Measurements from ENCODE around the gene KDM3B.
"Not testable (repeated sequence)": the region's sequence is repeated elsewhere in the genome, so short reads cannot be mapped to it uniquely, and the experiment has no call there.

Gene KDM3B, protein sequence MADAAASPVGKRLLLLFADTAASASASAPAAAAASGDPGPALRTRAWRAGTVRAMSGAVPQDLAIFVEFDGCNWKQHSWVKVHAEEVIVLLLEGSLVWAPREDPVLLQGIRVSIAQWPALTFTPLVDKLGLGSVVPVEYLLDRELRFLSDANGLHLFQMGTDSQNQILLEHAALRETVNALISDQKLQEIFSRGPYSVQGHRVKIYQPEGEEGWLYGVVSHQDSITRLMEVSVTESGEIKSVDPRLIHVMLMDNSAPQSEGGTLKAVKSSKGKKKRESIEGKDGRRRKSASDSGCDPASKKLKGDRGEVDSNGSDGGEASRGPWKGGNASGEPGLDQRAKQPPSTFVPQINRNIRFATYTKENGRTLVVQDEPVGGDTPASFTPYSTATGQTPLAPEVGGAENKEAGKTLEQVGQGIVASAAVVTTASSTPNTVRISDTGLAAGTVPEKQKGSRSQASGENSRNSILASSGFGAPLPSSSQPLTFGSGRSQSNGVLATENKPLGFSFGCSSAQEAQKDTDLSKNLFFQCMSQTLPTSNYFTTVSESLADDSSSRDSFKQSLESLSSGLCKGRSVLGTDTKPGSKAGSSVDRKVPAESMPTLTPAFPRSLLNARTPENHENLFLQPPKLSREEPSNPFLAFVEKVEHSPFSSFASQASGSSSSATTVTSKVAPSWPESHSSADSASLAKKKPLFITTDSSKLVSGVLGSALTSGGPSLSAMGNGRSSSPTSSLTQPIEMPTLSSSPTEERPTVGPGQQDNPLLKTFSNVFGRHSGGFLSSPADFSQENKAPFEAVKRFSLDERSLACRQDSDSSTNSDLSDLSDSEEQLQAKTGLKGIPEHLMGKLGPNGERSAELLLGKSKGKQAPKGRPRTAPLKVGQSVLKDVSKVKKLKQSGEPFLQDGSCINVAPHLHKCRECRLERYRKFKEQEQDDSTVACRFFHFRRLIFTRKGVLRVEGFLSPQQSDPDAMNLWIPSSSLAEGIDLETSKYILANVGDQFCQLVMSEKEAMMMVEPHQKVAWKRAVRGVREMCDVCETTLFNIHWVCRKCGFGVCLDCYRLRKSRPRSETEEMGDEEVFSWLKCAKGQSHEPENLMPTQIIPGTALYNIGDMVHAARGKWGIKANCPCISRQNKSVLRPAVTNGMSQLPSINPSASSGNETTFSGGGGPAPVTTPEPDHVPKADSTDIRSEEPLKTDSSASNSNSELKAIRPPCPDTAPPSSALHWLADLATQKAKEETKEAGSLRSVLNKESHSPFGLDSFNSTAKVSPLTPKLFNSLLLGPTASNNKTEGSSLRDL (N-terminal part only)
- 106 to 227 (median 200) reads per million in 9 experiments for total RNA-seq

DNA sequence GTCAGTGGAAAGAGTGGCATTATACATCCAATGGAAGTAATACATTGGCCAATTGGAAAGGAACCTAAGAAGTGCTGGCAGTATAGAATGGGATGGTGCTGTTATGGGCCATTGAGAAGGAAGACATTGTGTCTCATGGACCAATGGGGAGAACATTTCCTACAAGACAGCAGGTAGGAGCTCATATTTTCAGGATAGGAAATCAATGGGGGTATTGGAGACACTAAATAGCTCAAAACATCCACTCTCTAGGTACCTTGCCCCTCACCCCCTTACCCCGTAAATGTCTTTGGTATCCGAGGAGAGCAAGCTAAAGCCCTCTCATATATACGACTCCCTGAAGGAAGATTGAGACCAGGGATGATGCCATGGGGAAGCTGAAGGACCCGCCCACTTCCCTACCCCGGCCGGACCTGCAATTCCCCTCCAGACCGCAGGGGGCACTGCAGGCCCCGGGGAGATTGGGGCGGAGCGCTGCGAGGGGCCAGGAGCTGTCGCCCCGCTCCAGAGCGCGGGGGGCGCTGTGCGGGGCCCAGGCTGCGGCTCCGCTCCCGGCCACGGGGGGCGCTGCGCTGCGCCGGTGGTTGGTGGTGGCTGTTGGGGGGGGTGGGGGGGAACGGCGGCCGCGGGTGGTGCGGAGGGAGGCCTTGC, at the start of gene KDM3B:
Gene KDM3B (plus strand): TSS at position 615 of the 651 bp plus-strand sequence. CDS start 111 bp downstream, outside the sequence.
- Mint-ChIP-seq H3K36me3 (ENCODE audit: insufficient read depth) (peaks cover 34% of the 10 kb centered on the region), H3K27me3 (no peaks in the 10 kb centered on the region), H3K4me3 (peak within 1 kb of the TSS; percentile 95 to 99), H3K4me1 (ENCODE audit: low read depth in 2 of 2) (peaks cover 29 to 36% of the 10 kb centered on the region in 2 donors), H3K27ac (peak within 1 kb of the TSS; percentile 94 to 97), H3K9me3 (peaks cover 0 to 2% of the 10 kb centered on the region in 2 donors)
- ATAC-seq (replicated peaks) (peak; percentile 83), DNase-seq (peak; percentile 92 to 99 (median 97))

DNA sequence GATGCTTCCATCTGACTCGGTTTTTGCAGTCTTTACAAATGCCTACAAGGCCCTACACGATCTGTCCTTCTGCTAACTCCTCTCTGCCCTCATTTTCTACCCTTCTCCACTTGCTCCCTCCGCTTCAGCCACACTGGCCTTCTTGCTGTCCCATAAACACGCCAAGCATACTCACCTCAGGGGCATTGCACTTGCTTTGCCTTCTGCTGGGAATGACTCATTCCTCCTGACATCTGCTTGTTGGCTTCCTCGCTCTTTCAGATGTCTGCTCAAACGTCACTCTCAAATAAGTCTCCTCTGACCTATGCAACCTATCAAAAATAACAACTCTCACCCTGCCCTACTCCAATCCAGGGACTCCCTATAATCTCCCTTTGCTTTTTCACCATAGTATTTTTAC, 49.1 kb upstream of the KDM3B start:
- H3K27me3 Mint-ChIP-seq = no peaks in the 10 kb centered on the region
- DNase-seq (no peak), ATAC-seq (replicated peaks) (no peak)
- no peak overlapping the region for H3K4me3 Mint-ChIP-seq
- H3K4me1 Mint-ChIP-seq (ENCODE audit: low read depth in 2 of 2) = peaks cover 0 to 2% of the 10 kb centered on the region in 2 donors
- peak overlapping the region in 1 of 2 donors; percentile 11 for H3K27ac Mint-ChIP-seq
- no peaks in the 10 kb centered on the region for H3K36me3 Mint-ChIP-seq (ENCODE audit: insufficient read depth)
- no peaks in the 10 kb centered on the region for H3K9me3 Mint-ChIP-seq

DNA sequence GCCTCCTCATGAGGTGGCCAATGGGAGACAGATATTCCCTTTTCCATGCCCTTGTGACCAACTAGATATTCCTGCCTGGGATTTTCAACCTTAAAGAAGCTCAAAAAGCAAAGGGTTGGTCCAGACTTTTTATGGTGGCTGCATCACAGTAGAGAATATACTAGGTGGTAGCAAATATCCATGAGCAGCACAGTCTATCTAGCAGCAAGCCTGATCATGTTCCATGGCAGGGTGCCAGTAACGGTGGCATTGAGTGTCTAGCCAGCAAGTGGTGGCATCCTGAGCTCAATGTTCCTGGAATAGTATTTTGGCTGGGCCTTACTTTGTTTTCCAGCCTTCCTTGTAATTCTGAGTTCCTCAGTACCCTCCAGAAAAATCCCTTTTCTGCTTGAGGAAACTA, 46.7 kb upstream of the KDM3B start:
- ATAC-seq (replicated peaks) = no peak
- H3K36me3 Mint-ChIP-seq (ENCODE audit: insufficient read depth) = no peaks in the 10 kb centered on the region
- H3K27ac Mint-ChIP-seq = no peak overlapping the region
- H3K27me3 Mint-ChIP-seq = no peaks in the 10 kb centered on the region
- H3K4me1 Mint-ChIP-seq (ENCODE audit: low read depth in 2 of 2) = no peaks in the 10 kb centered on the region
- DNase-seq = no peak
- H3K9me3 Mint-ChIP-seq = no peaks in the 10 kb centered on the region
- H3K4me3 Mint-ChIP-seq = no peak overlapping the region

DNA sequence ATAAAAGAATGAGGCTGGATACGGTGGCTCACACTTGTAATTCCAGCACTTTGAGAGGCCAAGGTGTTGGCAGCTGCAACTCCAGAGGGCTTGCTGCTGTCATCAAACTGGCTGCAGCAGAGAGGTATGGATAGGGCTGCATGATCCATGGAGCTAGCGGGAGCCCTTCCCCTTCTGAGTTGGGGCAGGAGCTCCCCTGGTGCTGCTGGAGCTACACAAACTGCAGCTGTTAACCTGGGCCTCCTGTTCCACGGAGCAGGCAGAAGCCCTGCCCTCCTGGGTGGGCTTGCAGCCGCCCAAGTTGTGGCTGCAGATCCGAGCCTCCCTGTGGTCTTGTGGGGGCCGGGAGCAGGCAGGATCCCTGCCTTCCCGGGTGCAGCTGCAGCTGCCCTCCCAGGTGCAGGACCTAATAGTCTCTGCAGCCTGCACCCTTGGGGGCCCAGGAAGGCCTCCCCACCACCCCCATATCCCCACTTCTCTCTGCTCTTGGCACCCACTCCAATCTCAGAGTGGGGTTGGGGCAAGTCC, 36.7 kb upstream of the KDM3B start:
- peaks cover 1% of the 10 kb centered on the region for H3K36me3 Mint-ChIP-seq (ENCODE audit: insufficient read depth)
- no peaks in the 10 kb centered on the region for H3K9me3 Mint-ChIP-seq
- H3K27me3 Mint-ChIP-seq = no peaks in the 10 kb centered on the region
- ATAC-seq (replicated peaks) (no peak), DNase-seq (no peak)
- no peaks in the 10 kb centered on the region for H3K4me1 Mint-ChIP-seq (ENCODE audit: low read depth in 2 of 2)
- H3K27ac Mint-ChIP-seq = no peak overlapping the region
- H3K4me3 Mint-ChIP-seq = no peak overlapping the region

DNA sequence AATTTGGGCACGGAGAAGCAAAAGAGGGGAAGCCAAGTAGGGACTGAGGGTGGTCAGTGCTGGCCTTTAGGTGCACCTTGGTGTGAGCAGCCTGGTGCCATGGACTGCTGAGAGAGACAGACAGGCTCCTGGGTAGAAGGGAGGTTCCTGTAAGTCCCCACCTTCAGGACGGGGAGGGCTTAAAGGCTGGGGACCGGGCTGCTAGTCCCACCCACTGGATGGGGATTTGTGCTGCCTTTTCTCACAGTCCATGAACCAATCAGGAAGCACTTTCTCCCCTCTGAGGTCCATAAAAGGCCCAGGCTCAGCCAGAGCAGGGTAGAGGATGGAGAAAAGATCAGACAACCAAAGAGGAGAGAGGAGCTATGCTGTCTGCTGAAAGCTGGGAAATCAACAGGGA, 36.1 kb upstream of the KDM3B start:
- peaks cover 3% of the 10 kb centered on the region for H3K36me3 Mint-ChIP-seq (ENCODE audit: insufficient read depth)
- DNase-seq = no peak
- no peak for ATAC-seq (replicated peaks)
- H3K9me3 Mint-ChIP-seq = no peaks in the 10 kb centered on the region
- H3K4me1 Mint-ChIP-seq (ENCODE audit: low read depth in 2 of 2) = no peaks in the 10 kb centered on the region
- no peak overlapping the region for H3K4me3 Mint-ChIP-seq
- no peaks in the 10 kb centered on the region for H3K27me3 Mint-ChIP-seq
- H3K27ac Mint-ChIP-seq = no peak overlapping the region

DNA sequence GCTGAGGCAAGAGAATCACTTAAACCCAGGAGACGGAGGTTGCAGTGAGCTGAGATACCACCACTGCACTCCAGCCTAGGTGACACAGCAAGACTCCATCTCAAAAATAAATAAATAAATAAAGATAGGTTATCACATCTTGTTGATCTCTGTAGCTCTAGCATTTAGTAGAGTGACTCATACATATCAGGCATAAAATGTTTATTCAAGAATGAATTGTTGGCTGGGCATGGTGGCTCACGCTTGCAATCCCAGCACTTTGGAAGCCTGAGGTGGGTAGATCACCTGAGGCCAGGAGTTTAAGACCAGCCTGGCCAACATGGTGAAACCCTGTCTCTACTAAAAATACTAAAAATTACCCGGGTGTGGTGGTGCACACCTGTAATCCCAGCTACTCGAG, 34.3 kb upstream of the KDM3B start:
- not testable (repeated sequence) for H3K4me3 Mint-ChIP-seq; H3K36me3 Mint-ChIP-seq (ENCODE audit: insufficient read depth); ATAC-seq (replicated peaks); H3K27ac Mint-ChIP-seq; H3K9me3 Mint-ChIP-seq; H3K4me1 Mint-ChIP-seq (ENCODE audit: low read depth in 2 of 2); DNase-seq; H3K27me3 Mint-ChIP-seq

DNA sequence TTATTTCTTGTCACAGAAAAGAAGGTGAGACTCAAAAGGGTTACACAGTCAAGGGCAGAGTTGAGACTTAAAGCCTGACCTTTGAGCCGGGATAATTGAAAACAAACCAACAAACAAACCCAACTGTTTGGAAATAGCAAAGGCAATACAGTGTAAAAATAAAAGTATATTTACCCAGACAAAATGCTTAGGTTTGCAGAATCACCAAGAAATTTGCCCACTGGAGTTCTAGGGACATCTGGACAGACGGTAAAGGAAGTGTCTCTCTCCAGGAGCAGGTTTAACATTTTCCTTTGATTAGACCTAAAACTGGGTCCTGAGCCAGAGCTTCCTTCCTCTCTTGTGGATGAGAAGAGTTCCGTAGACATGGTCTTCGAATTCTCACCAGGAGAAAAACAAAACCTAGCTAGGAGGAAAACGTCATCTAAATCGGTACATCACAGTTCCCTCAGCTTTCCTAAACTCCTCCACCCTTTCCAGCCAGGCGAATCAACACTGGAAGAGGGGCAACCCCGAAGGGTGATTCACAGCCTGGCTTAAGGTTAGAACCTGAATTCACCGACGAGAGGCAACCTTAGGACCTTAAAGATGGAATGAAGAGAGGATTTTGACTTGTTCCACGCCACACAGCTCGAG, 21.6 kb upstream of the KDM3B start:
- peaks cover 8 to 11% of the 10 kb centered on the region in 2 donors for H3K4me1 Mint-ChIP-seq (ENCODE audit: low read depth in 2 of 2)
- no peak for ATAC-seq (replicated peaks)
- no peaks in the 10 kb centered on the region for H3K27me3 Mint-ChIP-seq
- H3K36me3 Mint-ChIP-seq (ENCODE audit: insufficient read depth) = peaks cover 9% of the 10 kb centered on the region
- H3K27ac Mint-ChIP-seq = peak overlapping the region; percentile 1 to 84
- peak overlapping the region; percentile 89 to 91 for H3K4me3 Mint-ChIP-seq
- H3K9me3 Mint-ChIP-seq = no peaks in the 10 kb centered on the region
- no peak for DNase-seq

DNA sequence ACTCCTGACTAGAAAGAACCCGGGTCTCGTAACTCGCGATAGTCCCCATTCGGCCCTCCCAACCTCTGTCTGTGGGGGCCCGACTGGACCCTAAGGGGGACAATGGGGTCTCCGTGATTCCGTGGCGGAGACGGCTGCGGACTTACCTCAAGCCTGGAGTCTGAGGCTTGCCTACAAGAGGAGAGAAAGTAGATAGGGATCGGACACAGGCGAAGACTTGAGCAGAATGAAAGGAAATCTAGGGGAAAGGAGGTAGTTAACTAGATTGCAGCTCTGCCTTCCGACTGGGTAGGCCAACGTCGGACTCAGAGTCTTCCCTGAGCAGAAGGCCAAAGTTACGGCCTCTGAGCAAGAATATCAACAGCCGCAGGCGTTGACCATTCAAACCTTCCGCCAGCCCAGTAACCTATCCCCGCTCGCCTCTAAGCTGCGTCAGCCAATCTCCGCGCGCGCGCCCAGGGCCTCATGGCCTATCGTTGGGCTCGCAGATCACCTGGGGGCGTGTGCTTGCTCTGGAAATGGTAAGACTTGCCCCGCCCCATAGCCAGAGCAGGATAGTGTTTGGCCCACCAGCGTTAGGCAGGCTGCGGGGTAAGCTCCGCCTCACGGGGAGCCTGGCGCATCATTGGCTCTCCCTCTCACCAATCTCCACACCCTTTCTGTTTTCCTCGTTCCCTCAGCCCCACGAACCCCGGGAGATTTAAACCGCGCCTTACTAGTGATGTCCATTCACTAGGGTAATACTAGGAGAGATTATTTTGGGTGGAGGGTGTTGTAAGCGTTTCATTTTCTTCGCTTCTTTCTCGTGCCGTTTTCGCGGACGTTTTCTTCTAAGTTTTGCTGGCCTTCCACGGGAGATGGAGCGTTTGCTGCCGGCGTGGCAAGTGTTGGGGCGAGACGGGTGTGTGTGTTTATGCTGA, 20.8 kb upstream of the KDM3B start, which contains the start of gene CDC25C:
Gene CDC25C (minus strand): TSS at position 356 of the 920 bp plus-strand sequence. CDS start 624 bp downstream, outside the sequence.
- Mint-ChIP-seq H3K36me3 (ENCODE audit: insufficient read depth) (peaks cover 9% of the 10 kb centered on the region), H3K4me3 (peak within 1 kb of the TSS; percentile 89 to 91), H3K4me1 (ENCODE audit: low read depth in 2 of 2) (peaks cover 10 to 12% of the 10 kb centered on the region in 2 donors), H3K27me3 (no peaks in the 10 kb centered on the region), H3K9me3 (no peaks in the 10 kb centered on the region), H3K27ac (peak within 1 kb of the TSS; percentile 1 to 84)
- ATAC-seq (replicated peaks) = peak; percentile 99
- peak; percentile 94 to 96 (median 94) for DNase-seq

DNA sequence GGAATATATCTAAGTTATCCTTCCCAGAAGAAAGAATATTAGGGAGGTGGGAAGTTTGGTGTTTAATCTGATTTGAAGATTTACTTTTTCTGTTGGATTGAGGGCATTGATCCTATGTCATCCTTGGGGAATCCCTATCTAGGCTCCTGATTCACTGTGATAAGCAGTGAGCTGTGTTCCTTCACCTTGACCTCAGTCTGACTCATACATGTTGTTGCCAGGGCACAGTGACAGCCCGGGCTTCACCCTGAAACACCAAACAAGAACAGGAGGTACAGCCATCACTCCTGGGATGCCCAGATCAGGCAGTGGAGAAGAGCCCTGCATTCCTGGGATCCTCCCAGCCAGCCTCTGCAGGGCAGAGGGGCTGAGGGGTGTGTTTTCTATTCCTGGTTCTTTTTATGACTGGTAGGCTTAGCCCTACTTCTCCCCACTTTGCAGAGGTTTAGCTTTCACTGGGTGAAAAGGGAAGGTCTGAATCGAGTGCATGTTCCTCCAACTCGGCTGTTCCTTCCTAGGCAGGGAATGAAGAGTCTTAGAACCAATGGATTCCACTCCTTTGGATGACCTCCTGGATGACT, 17.5 kb upstream of the KDM3B start:
- Mint-ChIP-seq H3K27me3 (no peaks in the 10 kb centered on the region), H3K27ac (no peak overlapping the region), H3K4me1 (ENCODE audit: low read depth in 2 of 2) (peaks cover 31% of the 10 kb centered on the region in 2 donors), H3K36me3 (ENCODE audit: insufficient read depth) (peaks cover 31% of the 10 kb centered on the region), H3K4me3 (no peak overlapping the region), H3K9me3 (no peaks in the 10 kb centered on the region)
- DNase-seq (no peak), ATAC-seq (replicated peaks) (no peak)

DNA sequence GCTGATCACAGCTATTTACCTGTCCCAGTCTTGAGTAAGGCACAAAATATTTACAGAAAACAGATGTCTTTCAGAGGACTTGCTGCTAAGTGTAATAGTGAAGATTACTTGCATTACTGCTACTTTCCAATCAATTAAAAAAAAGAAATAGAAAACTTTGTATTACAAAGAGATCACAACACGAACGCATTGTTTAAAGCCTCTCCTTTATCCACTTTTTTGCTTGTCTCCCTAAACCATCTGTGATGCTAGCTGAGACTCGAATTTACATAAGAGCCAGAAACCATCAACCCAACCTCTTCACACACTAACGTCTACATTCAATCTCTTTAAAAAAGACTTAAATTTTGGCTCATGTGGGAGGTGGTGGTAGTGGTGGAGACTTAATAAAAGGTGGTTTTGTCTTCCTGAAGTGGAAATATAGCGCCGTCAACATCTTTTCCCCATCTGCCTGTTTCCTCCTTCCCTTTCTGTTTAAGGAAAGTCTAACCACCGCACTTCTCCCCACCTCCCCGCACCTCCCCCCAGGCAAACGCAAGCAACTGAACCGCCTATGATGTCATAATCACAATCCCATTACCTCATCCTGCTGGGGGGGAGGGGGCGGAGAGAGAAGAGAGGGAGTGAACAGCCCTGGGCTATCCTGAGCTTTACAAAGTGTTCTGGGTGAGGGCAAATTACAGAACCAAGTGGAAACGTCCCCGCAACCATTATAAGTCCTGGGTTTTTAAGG, 15.4 kb upstream of the KDM3B start:
- Mint-ChIP-seq H3K9me3 (no peaks in the 10 kb centered on the region), H3K27ac (peak overlapping the region; percentile 99), H3K4me3 (peak overlapping the region; percentile 87 to 90), H3K36me3 (ENCODE audit: insufficient read depth) (peaks cover 25% of the 10 kb centered on the region), H3K4me1 (ENCODE audit: low read depth in 2 of 2) (peaks cover 26 to 36% of the 10 kb centered on the region in 2 donors), H3K27me3 (no peaks in the 10 kb centered on the region)
- DNase-seq = no peak
- peak; percentile 40 for ATAC-seq (replicated peaks)

Data from effector memory CD8-positive, alpha-beta T cell (primary cell).